Embryonic facial prominence (tissue), 1 donor: ENCODE measurements around the gene AP1G1.
"Not testable (repeated sequence)": the region's sequence is repeated elsewhere in the genome, so short reads cannot be mapped to it uniquely, and the experiment has no call there.

Source experiments
- DNase-seq: peaks from one replicate; pipeline ENCODE4 v3.0.0-alpha.2; 2016; ENCODE audit errors: extremely low spot score

AP1G1 gene

GRCh38 chr16:71807905-71808592 is 585 bp downstream of the AP1G1 start:
- no peak for DNase-seq

GRCh38 chr16:71803305-71803690 is 5.3 kb downstream of the AP1G1 start:
- DNase-seq = no peak

- DNase-seq = no peak
Observed at GRCh38 chr16:71796501-71797097, 12.0 kb downstream of the AP1G1 start.

GRCh38 chr16:71794943-71795342 is 13.7 kb downstream of the AP1G1 start:
- DNase-seq = no peak

- no peak for DNase-seq
Observed at GRCh38 chr16:71794018-71794417, 14.6 kb downstream of the AP1G1 start.

- DNase-seq = no peak
Observed at GRCh38 chr16:71792176-71792575, 16.5 kb downstream of the AP1G1 start.

GRCh38 chr16:71790329-71790728 is 18.3 kb downstream of the AP1G1 start:
- not testable (repeated sequence) for DNase-seq

- no peak for DNase-seq
Observed at GRCh38 chr16:71789136-71789535, 19.5 kb downstream of the AP1G1 start.

- no peak for DNase-seq
Observed at GRCh38 chr16:71788578-71788977, 20.1 kb downstream of the AP1G1 start.

GRCh38 chr16:71785143-71785542 is 23.5 kb downstream of the AP1G1 start:
- not testable (repeated sequence) for DNase-seq

- DNase-seq = no peak
Observed at GRCh38 chr16:71784093-71784492, 24.5 kb downstream of the AP1G1 start.

GRCh38 chr16:71781741-71782140 is 26.9 kb downstream of the AP1G1 start:
- DNase-seq = no peak

GRCh38 chr16:71780521-71781089 is 28.0 kb downstream of the AP1G1 start:
- no peak for DNase-seq

- DNase-seq = no peak
Observed at GRCh38 chr16:71778780-71779179, 29.9 kb downstream of the AP1G1 start.

- DNase-seq = no peak
Observed at GRCh38 chr16:71777329-71777728, 31.3 kb downstream of the AP1G1 start.

- no peak for DNase-seq
Observed at GRCh38 chr16:71775949-71776348, 32.7 kb downstream of the AP1G1 start.

- DNase-seq = no peak
Observed at GRCh38 chr16:71771571-71771970, 37.1 kb downstream of the AP1G1 start.

GRCh38 chr16:71769222-71769621 is 39.4 kb downstream of the AP1G1 start:
- no peak for DNase-seq

- no peak for DNase-seq
Observed at GRCh38 chr16:71767060-71767900, 41.4 kb downstream of the AP1G1 start.

GRCh38 chr16:71762186-71762585 is 46.4 kb downstream of the AP1G1 start:
- no peak for DNase-seq

GRCh38 chr16:71761097-71761496 is 47.5 kb downstream of the AP1G1 start:
- no peak for DNase-seq

GRCh38 chr16:71758293-71758760 is 50.3 kb downstream of the AP1G1 start:
- no peak for DNase-seq
